HL-60/S4 treated with phorbol 12-myristate 13-acetate at 8.2 ng/mL for 4 days and 3 days (cell line): ENCODE results near the gene ZCCHC4.

ENCODE experiments used
- in situ Hi-C: fragments of 300-500 bp; cut with MboI; formaldehyde crosslinking; loops from 2 replicates; pipeline ENCODE4 v1.15.0; 2022; ENCODE audit warnings: low sequenced_read_pairs

The ZCCHC4 gene

DNA sequence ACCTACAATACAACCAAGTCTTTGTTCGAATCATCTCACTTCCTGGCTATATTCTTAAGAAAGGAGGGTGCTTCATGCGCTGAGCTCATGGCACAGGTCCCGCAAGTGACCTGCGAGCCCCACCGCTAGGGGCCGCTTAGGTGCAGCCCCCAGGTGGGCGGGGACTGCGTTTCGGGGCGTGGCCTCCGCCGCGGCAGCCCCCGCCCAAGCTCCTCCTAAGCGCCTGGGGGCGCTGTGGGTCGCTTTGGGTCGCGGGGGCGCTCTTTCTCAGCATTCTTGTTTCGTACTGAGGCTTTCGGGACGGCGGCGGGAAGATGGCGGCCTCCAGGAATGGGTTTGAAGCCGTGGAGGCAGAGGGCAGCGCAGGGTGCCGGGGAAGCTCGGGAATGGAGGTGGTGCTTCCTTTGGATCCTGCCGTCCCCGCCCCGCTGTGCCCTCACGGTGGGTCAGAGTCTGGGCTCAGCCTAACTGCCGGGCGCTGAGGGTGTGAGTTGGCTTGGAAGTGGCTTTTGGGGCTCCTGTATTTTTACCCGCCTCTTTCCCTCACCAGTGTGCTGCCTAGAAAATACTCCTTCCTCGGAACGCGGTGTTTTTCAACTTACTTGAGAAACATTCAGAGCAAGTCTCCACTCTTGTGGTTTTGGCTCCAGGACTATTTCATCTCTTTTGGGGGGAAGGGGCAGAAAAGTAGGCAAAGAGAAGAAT is at the start of gene ZCCHC4:
Gene ZCCHC4 (plus strand): TSS at position 279 of the 705 bp plus-strand sequence. CDS start 36 bp downstream, at position 315.
- in situ Hi-C loops: no loop called here

- in situ Hi-C loops: no loop called here
These were observed 40.7 kb upstream of the ZCCHC4 start for GRCh38 chr4:25271866-25272265.

GRCh38 chr4:25280210-25280609 is 32.4 kb upstream of the ZCCHC4 start:
- in situ Hi-C loops: no loop called here

GRCh38 chr4:25283948-25284347 is 28.6 kb upstream of the ZCCHC4 start:
- in situ Hi-C loops: no loop called here

DNA sequence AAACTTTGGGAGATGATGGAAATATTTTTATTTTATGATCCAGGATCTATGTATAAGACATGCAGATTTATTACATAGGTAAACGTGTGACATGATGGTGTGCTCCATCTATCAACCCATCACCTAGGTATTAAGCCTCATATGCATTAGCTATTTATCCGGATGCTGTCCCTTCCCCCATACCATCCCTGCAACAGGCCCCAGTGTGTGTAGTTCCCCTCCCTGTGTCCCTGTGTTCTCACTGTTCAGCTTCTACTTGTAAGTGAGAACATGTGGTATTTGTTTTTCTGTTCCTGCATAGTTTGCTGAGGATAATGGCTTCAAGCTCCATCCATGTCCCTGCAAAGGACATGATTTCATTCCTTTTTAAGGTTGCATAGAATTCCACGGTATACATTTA is 28.1 kb upstream of the ZCCHC4 start:
- in situ Hi-C loops: no loop called here

DNA sequence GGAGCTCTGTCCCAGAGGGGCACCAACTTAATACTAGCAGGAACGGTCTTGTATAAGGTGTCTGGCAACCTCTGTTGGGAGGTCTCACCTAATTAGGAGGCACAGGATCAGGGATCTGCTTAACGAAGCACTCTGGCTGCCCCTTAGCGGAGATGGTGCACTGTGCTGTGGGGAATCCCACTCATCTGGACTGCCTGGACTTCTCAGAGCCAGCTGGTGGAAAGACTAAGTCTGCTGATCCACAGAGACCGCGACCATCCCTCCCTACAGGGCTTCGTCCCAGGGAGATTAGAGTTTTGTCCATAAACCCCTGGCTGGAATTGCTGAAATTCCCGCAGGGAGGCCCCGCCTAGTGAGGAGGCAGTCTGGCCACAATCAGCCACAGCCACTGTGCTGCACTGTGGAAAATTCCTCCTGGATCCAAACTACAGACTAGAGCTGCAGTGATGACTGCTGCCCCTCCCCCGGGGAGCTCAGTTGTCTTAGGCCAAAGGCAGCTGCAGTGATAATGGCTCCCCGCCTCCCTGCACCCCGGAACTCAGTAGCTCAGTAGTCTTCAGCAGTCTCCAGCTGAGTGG is 22.0 kb upstream of the ZCCHC4 start:
- in situ Hi-C loops: no loop called here

DNA sequence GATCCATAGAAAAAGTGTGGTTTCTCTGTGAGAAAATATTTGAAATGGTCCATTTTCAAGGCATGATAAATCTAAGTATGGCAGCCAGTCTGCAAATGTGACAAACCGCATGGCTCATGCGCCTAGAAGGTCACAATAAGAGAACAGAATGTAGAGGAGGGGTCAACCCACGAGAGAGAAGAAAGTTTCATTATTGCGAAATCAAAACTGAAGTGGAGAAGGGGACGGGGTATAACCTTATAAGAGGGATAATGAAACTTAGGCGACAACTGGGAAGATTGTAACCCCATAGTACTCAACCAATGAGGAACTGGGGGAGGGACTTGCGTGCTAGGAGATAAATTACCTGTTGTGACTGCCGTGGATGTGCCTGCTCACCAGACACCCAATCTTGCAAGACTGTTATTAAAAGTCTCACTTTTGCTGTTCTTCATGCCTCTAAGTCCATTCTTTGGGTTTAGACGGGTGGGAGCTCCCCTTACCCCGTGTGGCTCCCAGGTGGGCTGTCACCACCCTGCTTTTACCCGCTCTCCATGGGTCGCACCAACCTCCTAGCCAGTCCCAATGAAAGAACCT is 21.3 kb upstream of the ZCCHC4 start:
- in situ Hi-C loops: no loop called here

DNA sequence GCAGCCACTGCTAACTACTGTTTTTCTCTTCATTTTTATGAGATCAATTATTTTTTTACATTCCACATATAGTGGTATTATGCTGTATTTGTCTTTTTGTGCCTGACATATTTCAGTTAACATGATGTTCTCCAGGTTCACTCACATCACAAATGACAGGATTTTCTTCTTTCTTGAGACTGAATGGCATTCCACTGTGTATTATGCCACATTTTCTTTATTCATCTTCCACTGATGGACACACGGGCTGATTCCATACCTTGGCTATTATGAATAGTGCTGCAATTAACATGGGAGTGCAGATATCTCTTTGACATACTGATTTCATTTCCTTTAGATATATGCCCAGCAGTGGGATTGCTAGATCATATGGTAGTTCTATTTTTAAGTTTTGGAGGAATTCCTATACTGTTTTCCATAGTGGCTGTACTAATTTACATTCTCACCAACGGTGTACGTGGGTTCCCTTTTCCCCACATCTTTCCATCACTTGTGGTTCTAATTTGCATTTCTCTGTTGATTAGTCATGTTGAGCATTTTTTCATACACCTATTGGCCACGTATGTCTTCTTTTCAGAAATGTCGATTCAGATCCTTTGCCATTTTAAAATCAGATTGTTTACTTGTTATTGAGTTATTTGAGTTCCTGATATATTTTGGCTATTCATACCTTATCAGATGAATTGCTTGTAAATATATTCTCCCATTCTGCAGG is 14.9 kb upstream of the ZCCHC4 start:
- in situ Hi-C loops: no loop called here

DNA sequence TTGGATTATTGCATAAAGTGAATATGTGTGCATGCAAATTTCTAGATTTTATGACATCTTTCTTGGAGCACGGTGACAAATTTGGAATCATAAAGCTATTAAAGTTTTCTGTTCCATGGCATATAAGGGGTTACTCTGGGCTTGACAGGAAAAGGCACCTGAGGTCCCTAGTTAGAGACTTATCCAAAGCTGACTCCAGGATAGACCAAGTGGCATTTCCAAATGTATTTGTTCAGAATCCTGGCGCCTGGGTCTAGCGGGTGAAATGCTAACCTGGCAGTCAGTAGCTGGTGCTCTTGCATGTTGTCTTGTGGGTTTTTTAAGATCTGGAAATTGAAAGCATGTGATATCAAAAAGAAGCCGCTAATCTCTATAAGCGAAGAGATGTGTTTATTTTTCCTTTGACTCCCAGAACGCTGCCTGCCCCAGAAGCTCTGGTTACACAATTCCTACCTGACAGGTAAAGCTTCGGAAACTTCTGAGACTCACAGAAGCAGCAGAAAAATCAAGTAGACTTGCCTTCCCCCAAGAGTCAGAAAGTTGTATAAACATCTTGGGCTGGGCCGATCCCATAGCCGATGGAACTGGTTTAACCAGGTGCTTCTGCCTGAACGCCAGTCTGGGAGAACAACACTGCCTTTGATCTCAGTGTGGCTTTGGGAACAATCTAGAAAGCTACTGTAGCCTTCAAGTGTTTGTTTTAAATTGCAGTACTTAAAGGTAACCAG is 12.9 kb upstream of the ZCCHC4 start:
- in situ Hi-C loops: no loop called here

DNA sequence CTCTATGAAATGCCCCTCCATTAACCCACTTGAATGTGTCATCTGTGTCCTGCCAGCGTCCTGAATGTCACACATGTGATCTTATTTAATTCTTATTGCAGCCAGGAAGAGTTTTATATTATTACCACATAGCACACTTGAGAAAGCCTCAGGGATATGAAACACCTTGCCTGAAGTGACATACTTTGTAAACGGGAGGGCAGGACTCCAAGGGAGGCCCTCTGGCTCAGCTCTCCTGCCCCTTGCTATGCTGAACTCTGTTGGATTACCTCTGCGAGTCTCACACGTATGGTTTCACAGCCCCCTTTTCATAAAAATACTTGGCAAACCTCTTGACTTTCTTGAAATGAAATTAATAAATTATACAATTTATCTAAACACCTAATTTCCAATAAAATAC is 11.1 kb upstream of the ZCCHC4 start:
- in situ Hi-C loops: no loop called here

DNA sequence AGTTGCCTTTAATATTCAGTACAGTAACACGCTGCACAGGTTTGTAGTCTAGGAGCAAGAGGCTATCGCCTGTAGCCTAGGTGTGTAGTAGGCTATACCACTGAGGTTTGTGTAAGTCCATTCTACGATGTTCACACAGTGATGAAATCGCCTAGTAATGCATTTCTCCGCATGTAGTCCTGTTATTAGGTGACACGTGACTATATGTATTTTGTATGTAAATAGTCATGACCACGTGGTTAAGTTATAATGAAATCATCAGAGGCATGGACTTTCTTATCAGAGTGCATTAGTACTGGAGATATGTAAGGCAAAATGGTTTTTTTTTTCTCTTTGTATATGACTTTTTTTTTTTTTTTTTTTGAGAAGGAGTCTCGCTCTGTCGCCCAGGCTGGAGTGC is 9.9 kb upstream of the ZCCHC4 start:
- in situ Hi-C loops: no loop called here

DNA sequence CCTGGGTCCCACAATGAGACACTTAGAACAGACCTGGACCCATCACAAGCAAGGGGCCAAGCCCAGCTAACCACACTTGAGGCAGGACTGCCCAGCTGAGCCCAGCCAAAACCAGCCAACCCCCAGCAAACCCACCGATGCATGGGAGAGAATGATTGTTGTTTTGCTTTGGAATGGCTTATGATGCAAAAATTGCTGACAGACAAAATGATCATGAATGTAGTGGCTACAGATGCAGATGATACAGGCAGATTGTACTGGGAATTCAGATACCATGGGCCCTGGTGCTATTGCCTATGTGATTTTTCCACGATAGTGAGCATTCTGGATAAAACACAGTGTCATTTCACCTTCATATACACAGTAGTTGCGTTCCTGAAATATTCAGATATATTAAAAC is 9.0 kb upstream of the ZCCHC4 start:
- in situ Hi-C loops: no loop called here

GRCh38 chr4:25306518-25307057 is 6.0 kb upstream of the ZCCHC4 start:
- in situ Hi-C loops: no loop called here

- in situ Hi-C loops: no loop called here
These were observed 5.0 kb upstream of the ZCCHC4 start for GRCh38 chr4:25307596-25307995.

- in situ Hi-C loops: no loop called here
These were observed 4.3 kb upstream of the ZCCHC4 start for GRCh38 chr4:25308306-25308705.

GRCh38 chr4:25308761-25309160 is 3.8 kb upstream of the ZCCHC4 start:
- in situ Hi-C loops: no loop called here

- in situ Hi-C loops: no loop called here
These were observed 2.3 kb upstream of the ZCCHC4 start for GRCh38 chr4:25310066-25310802.

GRCh38 chr4:25310803-25311166 is 1.8 kb upstream of the ZCCHC4 start:
- in situ Hi-C loops: no loop called here

- in situ Hi-C loops: no loop called here
These were observed 774 bp downstream of the ZCCHC4 start for GRCh38 chr4:25313201-25313895.

- in situ Hi-C loops: no loop called here
These were observed 7.8 kb downstream of the ZCCHC4 start for GRCh38 chr4:25320336-25320735.
